HG03139 (cell line): ENCODE data around the gene HIBCH.
A peak's percentile ranks its signal among the peaks of the same experiment; 100 is the strongest.
"Not testable (repeated sequence)": the region's sequence is repeated elsewhere in the genome, so short reads cannot be mapped to it uniquely, and the experiment has no call there.

ENCODE experiments used
- ATAC-seq: cut with Tn5 transposase; IDR thresholded peaks from one replicate; pipeline ENCODE4 v1.9.1; 2021; ENCODE audit not compliant: unreplicated experiment

The HIBCH gene, protein sequence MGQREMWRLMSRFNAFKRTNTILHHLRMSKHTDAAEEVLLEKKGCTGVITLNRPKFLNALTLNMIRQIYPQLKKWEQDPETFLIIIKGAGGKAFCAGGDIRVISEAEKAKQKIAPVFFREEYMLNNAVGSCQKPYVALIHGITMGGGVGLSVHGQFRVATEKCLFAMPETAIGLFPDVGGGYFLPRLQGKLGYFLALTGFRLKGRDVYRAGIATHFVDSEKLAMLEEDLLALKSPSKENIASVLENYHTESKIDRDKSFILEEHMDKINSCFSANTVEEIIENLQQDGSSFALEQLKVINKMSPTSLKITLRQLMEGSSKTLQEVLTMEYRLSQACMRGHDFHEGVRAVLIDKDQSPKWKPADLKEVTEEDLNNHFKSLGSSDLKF

DNA sequence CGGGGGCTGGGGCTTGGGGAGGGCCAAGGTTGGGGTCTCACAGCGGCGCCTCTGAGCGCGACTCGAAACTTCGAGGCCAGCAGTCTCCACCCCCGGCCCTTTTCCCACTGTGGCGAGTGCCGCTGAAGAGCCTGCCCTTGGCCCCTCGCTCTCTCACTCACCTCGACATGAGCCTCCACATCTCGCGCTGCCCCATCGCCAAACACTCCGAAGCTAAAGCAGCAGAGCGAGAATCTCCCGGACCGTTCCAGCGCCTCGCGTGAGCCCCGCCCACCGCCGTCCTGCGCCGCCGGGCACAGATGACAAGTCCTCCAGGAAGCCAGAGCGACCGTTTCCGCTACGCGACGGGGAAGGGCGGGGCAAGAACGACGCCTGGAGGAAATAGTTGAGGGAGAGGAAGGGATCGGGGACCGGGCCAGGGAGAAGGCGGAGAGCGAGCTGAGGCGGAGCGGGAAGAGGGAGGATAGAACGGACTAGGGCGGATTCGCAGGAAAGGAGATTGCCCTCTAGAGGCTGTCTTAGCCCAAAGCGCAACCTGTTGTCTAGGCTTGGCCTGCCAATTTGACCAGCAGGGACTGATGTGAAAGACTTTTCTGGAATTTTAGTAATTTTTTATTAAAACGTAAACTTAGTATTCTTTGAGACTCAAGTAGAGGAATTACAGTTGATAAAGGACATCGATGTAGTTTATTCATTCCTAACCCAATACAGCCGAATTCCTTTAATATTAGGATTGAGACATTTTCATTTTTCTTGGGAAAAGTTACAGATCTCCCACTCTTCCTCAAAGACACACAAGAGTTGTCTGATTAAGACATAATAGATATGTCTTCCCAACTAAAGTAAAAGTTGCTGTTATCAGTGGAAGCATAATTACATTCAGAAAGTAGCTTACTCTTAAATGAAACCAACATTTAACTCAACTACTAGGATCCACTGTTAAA lies at the start of gene HIBCH:
HIBCH (minus strand) TSS at position 272 of the 944 bp plus-strand sequence; CDS start at position 196, 76 bp downstream.
- peak; percentile 95 for ATAC-seq

DNA sequence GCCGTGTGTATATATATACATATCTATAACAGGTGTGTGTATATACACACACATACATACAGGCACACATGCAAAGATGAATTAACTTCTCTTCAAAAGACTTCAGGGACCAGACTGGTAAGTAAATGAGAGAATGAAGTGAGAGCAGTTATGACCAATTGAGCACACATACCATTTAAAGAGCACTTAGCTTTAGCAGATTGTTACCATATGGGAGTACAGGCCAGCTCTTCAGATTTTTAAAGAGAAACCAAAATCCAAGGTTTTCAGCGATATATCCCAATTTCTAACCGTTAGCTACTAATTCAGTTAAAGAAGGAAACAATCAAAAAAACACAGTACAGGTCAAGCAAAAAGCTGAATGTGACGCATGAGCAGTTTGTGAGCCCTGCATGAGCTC lies 47.5 kb upstream of the HIBCH start:
- ATAC-seq: no peak

- no peak for ATAC-seq
Observed at GRCh38 chr2:190366248-190366753, 46.7 kb upstream of the HIBCH start.

DNA sequence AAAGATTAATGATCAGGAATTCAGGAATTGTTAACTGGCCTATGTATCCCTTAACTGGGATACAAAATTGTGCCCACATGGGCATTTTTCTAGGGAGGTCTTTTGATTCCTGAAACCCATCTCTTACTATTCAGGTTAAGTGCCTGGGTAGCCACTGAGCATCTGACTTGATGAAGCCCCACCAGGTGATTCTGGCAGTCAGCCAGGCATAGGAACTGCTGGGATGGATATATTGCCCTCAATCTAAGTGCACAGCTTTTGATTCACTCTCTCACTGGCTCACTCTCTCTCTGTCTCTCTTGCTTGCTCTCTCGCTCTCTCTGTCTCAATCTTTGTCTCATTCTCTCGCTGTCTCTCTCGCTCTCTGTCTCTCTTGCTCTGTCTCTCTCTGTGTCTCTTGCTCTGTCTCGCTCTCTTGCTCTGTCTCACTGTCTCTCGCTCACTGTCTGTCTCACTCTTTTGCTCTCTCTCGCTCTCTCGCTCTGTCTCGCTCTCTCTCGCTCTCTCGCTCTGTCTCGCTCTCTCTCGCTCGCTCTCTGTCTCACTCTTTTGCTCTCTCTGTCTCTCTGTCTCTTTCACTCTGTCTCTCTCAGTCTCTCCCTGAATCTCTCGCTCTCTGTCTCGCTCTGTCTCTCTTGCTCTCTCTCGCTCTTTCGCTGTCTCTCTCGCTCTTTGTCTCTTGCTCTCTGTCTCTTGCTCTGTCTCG lies 46.0 kb upstream of the HIBCH start:
- no peak for ATAC-seq

DNA sequence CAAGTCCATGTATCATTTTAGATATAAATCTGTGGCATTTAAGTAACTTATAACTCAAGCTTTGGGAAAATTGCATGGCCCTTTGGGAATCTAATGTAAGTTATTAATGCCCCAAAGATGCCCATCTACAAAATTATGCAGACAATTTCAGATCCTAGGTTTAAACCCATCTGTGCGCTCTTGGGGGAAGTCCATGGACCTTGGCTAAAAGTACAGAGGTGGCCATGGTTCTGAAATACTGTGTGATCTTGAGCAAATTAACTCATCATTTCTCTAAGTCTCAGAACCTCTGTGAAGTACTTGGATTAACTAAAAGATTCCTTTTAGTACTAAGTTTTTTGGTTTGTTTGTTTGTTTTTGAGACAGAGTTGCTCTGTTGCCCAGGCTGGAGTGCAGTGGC lies 43.3 kb upstream of the HIBCH start:
- no peak for ATAC-seq

DNA sequence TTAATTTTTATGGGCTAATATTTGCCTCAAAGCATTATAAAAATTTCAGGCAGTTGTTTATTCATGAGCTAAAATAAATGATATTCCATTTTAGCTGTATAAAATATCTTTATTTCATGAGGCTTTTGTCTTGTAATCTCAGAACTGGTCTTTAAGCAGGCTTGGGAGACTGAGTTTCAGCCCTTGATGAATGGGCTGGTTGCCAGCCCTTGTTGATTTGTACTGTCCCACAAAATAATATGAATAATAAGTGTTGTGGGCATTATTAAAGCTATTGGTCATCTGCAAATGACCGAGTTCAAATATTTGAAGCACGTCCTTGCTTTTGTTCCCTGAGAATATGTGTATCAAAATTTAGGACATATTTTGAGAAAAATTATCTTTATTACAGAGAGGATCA lies 41.9 kb upstream of the HIBCH start:
- ATAC-seq: no peak

DNA sequence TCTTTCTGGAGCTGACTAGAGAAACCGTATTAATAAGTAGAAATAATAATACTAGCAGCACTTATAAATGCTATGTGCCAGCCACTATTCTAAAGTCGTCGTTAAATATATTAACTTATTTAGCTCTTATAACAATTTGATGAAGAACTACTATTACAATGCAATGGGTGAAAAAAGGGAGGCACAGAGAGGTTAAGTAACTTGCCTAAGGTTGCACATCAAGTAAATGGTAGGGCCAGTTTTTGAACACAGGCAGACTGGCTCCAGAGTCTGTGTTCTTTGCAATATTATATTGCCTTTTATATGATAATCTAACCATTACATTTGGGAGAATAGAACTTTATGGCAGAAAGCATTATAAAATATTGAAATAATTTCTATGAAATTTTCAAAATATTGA lies 41.3 kb upstream of the HIBCH start:
- no peak for ATAC-seq

DNA sequence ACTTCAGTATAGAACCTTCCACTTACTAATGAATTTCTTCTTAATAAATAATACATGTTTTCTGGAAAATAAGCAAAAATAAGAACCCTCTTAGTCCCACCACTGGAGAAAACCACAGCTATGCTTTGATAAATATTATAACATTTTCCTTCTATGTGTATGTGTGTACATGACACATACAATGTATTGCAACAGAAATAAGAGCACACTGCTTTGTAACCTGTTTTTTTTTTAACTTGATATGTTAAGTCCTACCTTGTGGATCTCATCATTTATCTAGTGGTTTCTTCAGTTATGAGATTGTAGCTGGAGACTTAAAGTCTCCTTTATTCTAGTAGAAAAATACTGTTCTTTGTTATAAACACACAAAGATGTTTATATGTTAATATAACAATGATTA lies 40.9 kb upstream of the HIBCH start:
- ATAC-seq: no peak

- not testable (repeated sequence) for ATAC-seq
Observed at GRCh38 chr2:190358655-190359448, 39.2 kb upstream of the HIBCH start.

DNA sequence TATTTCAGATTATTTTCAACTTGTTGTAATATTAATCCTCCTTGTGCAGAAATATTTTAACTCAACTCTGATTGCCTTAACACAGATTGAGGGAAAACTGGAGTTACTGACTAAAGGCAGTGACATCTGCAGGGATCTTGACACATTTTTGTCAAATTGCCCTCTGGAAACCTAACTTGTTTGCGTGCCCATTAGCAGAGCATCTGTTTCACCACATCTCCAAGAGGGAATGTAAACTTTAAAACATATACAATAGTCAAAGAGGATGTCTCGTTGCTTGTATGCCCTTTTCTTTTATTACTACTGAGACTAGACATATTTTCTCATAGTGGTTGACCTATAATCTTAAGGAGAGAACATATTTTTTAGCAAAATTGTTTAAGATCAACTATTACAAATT lies 38.0 kb upstream of the HIBCH start:
- ATAC-seq: no peak

DNA sequence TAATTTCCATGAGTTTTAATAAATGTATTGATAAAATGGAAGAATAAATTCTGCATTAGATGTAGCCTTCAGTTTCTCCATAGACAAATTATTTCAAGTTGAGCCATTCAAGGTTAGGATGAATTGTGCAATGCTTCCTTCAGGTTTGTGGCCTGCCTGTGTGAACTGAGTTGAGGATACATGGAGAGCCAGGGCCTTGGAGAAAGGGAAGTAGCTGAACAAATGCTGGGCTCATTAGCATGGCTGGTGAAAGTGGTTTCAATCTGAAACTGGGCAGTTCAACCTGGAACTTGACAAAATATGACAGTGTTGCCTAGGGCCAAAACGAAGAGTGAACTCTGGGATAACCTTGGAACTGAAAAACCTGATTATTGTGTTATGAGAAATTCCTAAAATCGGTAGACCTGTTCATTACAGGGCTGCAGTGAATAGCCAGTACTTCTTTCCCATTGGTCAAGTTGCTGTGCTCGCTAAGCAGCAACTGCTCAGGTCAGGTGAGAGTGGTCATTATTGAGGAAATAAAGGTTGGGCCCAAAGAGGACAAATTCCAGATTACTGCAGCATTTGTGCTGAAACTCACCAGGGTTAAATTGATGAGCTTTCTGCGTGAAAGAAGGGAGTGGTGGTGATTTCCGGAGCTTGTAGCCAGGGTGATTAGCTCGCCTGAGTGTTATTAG lies 36.5 kb upstream of the HIBCH start:
- ATAC-seq: no peak

- no peak for ATAC-seq
Observed at GRCh38 chr2:190354003-190354690, 34.5 kb upstream of the HIBCH start.

GRCh38 chr2:190353537-190353899 lies 33.9 kb upstream of the HIBCH start:
- no peak for ATAC-seq

DNA sequence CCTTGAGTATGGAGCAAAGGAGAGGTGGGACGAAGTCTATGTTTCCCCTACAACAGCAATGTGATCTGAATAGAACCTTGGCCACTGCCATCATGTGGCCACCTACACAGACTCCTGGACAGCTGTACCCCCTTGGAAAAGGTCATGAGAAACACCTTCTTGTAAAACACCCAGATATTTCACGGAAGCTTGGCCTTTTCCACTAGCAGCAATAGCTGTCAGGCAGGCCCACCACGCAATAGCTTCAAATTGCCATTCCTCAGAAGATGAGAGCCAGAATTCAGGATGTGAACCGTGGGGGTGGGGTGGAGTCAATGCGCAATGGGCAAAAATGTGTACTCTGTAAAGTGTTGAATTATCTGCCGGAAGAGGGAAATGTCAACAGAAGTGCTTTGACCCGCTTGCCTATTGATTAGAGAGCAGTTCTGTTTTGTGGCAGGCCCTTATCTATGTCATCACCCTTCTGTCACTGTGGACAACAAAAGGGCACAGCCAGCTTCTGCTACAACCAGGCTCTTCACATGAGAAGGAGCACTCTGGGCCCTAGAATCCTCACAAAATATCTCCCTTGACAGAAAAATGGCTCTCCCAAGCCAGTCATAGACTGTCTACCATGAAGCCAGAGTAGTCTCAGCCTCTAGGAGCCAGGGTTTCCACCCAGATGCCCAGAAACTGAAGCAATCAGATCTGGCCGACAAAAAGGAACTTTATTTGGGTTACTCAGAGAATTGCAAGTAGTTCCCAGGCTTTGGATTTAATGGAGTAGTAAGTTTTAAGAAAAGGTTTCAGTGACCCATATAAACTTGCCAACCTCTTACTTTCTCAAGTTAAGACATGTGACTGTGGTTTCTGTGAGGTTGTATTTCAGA lies 33.3 kb upstream of the HIBCH start:
- ATAC-seq: no peak

DNA sequence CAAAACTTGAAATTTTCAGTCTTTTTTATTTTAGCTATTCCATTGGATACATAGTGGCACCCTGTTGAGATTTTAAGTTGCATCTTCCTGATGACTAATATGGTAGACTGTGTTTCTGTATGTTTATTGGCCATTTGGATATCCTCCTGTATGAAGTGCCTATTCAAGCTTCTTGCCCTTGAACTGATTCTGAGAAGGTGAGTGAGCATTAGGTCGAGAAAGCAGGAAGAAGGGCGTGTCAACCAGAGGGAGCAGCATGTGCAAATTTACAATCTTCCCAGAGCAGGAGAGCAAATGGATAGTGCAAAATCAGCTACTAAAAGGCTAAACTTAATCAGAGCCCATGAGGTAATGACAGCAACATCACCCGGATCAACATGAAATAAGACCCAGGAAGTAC lies 32.3 kb upstream of the HIBCH start:
- no peak for ATAC-seq

DNA sequence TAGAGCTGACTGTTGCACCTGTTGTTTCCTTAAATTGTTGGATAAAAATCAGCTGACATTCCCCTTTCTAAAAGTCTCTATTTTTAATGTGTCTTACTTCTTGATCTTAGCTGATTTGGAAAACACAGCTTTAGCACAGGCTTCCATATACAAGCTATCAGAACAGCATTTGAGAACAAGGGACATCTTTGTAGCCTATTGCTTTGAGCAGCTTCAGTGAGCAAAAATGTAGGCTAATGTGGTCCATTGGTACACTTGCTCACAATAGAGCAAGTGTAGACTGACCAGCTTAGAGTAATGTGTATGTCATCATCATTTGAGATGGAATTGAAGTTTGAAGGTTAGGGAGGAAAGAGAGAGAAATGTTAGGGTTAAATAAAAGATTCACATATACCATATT lies 30.7 kb upstream of the HIBCH start:
- no peak for ATAC-seq

DNA sequence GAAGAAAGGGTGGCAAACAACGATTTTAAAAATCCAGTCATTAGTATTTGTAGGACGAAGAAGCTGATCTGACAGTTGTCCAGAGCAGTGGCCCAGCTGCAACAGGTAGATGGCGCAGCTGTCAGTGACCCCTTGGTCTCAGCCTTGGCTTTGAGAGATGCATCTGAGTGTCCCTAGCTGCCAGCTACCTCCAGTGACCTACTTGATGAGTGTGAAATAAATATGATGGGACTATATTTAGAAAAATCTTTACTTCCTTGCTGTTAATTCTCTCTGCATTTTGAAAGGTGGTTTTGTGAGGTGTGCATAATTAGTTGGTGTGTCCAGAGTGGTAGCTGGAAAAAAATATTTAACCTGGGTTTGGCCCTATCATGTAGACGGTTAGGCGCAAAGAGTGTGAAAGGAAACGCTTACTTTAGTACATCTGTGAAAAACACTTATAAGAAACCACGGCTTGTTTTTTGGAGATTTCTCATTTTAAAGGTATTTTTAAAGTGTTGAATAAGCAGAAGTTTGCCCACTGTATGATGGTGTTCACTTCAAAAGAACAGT lies 24.7 kb upstream of the HIBCH start:
- peak; percentile 66 for ATAC-seq
